K562 (cell line): ENCODE results near the gene LRP1-AS. TPM values are rescaled to one million over a fixed set of nuclear protein-coding genes. Genes with fewer than 3 reads are reported as not detected.

Experiments
- ATAC-seq: fragments of 200-7000 bp; cut with Tn5 transposase; 3 replicates; pipeline ENCODE4 v1.9.1; 2020; ENCODE audit warnings: moderate library complexity
- BruUV-seq: library from RNA; stranded (reverse); fragments of 400-500 nt; replicated peaks from 2 replicates; lab custom pipeline; 2021; lab: Mats Ljungman, UMichigan
- CTCF ChIA-PET: fragments of 300-600 bp; formaldehyde crosslinking; extraction: SDS; loops from one replicate; lab custom pipeline; 2021; ENCODE audit warnings: low intra/inter-chr PET ratio; lab: Yijun Ruan, JAX
- POLR2A ChIA-PET: fragments of 300-600, 350-650 bp; sonication (Branson Sonifier 250); formaldehyde crosslinking; extraction: SDS; loops from one replicate; lab custom pipeline; 2021; ENCODE audit warnings: antibody characterized with exemption, inconsistent platforms; lab: Yijun Ruan, JAX
- DNase-seq, 4 experiments: peaks; one replicate each; pipeline versions ENCODE4 v3.0.0 to v3.0.0-alpha.2; 2011 to 2018; ENCODE audit warnings: low spot score in 3 of 4, mixed read lengths in 3 of 4; ENCODE audit errors: extremely low read depth in 1 of 4
- FAIRE-seq: peaks from 2 replicates; lab custom pipeline; 2011; peaks lifted over from hg19 to GRCh38; lab: Jason Lieb, UNC
- H2AFZ ChIP-seq: 2 replicates; pipeline ENCODE4 v1.6.0; 2011; ENCODE audit warnings: low read depth, low read length, control low read depth, inconsistent platforms
- H3K27ac ChIP-seq: fragments of 200-600 bp; 3 replicates; pipeline ENCODE4 v1.8.0; 2011; ENCODE audit warnings: low read depth, mild to moderate bottlenecking, control low read depth, inconsistent platforms, low read length, moderate library complexity, mixed read lengths; ENCODE audit errors: extremely low read depth
- H3K27me3 ChIP-seq, 2 experiments: fragments of 300-600 bp in 1 of 2; 2 replicates in 1 of 2; 3 replicates in 1 of 2; pipeline versions ENCODE4 v1.6.0 to v1.8.0; 2011; ENCODE audit warnings: inconsistent platforms in 2 of 2, low read length in 2 of 2, mild to moderate bottlenecking in 1 of 2, mixed read lengths in 1 of 2, moderate library complexity in 1 of 2; ENCODE audit not compliant: control insufficient read depth in 2 of 2, insufficient read depth in 2 of 2
- H3K36me3 ChIP-seq: fragments of 300-600 bp; 3 replicates; pipeline ENCODE4 v1.8.0; 2011; ENCODE audit warnings: mild to moderate bottlenecking, low read length, inconsistent platforms; ENCODE audit not compliant: control insufficient read depth, insufficient read depth
- H3K4me1 ChIP-seq, 2 experiments: fragments of 200-600 bp in 1 of 2; replicated peaks in 1 of 2; 2 replicates in 1 of 2; 3 replicates in 1 of 2; pipeline versions ENCODE4 v1.5.1 to v1.8.0; 2011; ENCODE audit warnings: inconsistent platforms in 2 of 2, low read length in 2 of 2, mild to moderate bottlenecking in 1 of 2, mixed read lengths in 1 of 2, moderate library complexity in 1 of 2; ENCODE audit not compliant: control insufficient read depth in 2 of 2, insufficient read depth in 2 of 2
- H3K4me2 ChIP-seq: 2 replicates; pipeline ENCODE4 v1.6.1; 2011; ENCODE audit warnings: low read length, control low read depth, inconsistent platforms, mixed read lengths; ENCODE audit not compliant: insufficient read depth
- H3K4me3 ChIP-seq: fragments of 200-600 bp; sonication (generic), shearing (Covaris generic); 2 replicates; pipeline ENCODE4 v1.5.1; 2016; ENCODE audit warnings: control low read depth, inconsistent platforms
- H3K79me2 ChIP-seq: fragments of 200-600 bp; 3 replicates; pipeline ENCODE4 v1.8.0; 2011; ENCODE audit warnings: low read length, inconsistent platforms; ENCODE audit not compliant: control insufficient read depth, insufficient read depth
- H3K9ac ChIP-seq, 2 experiments: 2 replicates each; pipeline versions ENCODE4 v1.6.0 to v1.6.1; 2011; ENCODE audit warnings: low read depth in 2 of 2, low read length in 2 of 2, control low read depth in 1 of 2, inconsistent platforms in 1 of 2, mild to moderate bottlenecking in 1 of 2, mixed read lengths in 1 of 2; ENCODE audit not compliant: insufficient read depth in 1 of 2
- H3K9me1 ChIP-seq: one replicate; pipeline ENCODE4 v1.6.0; 2011; ENCODE audit warnings: inconsistent platforms, mild to moderate bottlenecking, low read length, moderate library complexity; ENCODE audit not compliant: control insufficient read depth, insufficient read depth
- H3K9me3 ChIP-seq: replicated peaks from 2 replicates; pipeline ENCODE4 v1.5.1; 2011; ENCODE audit warnings: low read depth, low read length, inconsistent platforms; ENCODE audit not compliant: control insufficient read depth, insufficient read depth
- H4K20me1 ChIP-seq: replicated peaks from 2 replicates; pipeline ENCODE4 v1.6.1; 2011; ENCODE audit warnings: low read length, inconsistent platforms, mixed read lengths; ENCODE audit not compliant: control insufficient read depth, insufficient read depth
- CHD1 ChIP-seq: fragments of 200-600 bp; sonication (generic); IDR thresholded peaks from one replicate; pipeline ENCODE4 v1.6.1; 2012; ENCODE audit warnings: mild to moderate bottlenecking, moderate library complexity, low read length, inconsistent platforms
- HDAC6 ChIP-seq: IDR thresholded peaks from 2 replicates; pipeline ENCODE4 v1.6.1; 2012; ENCODE audit warnings: low read depth, mild to moderate bottlenecking, control low read depth, inconsistent platforms, low read length, moderate library complexity
- HDGF ChIP-seq: fragments of 450-650 bp; IDR thresholded peaks from 2 replicates; pipeline ENCODE4 v1.6.1; 2016
- HOMEZ ChIP-seq: fragments of 250-450 bp; sonication (Bioruptor Pico); IDR thresholded peaks from 2 replicates; pipeline ENCODE4 v1.4.0; 2020; ENCODE audit warnings: mild to moderate bottlenecking, moderate library complexity
- LEF1 ChIP-seq: fragments of 450-650 bp; IDR thresholded peaks from 2 replicates; pipeline ENCODE4 v1.6.1; 2016; ENCODE audit warnings: mild to moderate bottlenecking
- SMAD1 ChIP-seq: fragments of 150-350 bp; IDR thresholded peaks from 2 replicates; pipeline ENCODE4 v1.6.1; 2014; ENCODE audit warnings: low read length, low read depth; ENCODE audit not compliant: partially characterized antibody
- TCF3 ChIP-seq: sonication (generic); formaldehyde crosslinking; IDR thresholded peaks from 2 replicates; pipeline ENCODE4 v1.4.0; 2020; ENCODE audit warnings: mild to moderate bottlenecking, missing genetic modification reagents
- TCFL5 ChIP-seq: fragments of 250-450 bp; sonication (Bioruptor Pico); conservative IDR thresholded peaks from 2 replicates; pipeline ENCODE4 v1.6.1; 2021; ENCODE audit warnings: mild to moderate bottlenecking, moderate library complexity, matching md5 sums
- ZNF766 ChIP-seq: fragments of 200-800 bp; sonication (Bioruptor generic); conservative IDR thresholded peaks from 2 replicates; pipeline ENCODE4 v1.6.1; 2016; ENCODE audit warnings: missing genetic modification characterization, missing compliant biosample characterization
- WGBS: fragments of 100-300 bp; shearing (Covaris generic); methylation state at CpG from one replicate; pipeline ENCODE4 v1.1.6; 2016; ENCODE audit warnings: low coverage, mixed read lengths; ENCODE audit not compliant: insufficient coverage; ENCODE audit errors: missing lambda C conversion rate; 5-methylcytosine and 5-hydroxymethylcytosine counted together
- in situ Hi-C: fragments of 300-500 bp; cut with MboI; formaldehyde crosslinking; loops from 4 replicates; pipeline ENCODE4 v1.15.0; 2018; ENCODE audit warnings: inconsistent platforms, mixed read lengths
- intact Hi-C: fragments of 100-400 bp; cut with micrococcal nuclease; formaldehyde crosslinking; loops from 2 replicates; pipeline ENCODE4 v1.14.2; 2022
- polyA plus RNA-seq, 8 experiments: library from polyadenylated mRNA; depleted of rRNA in 4 of 8; stranded (reverse) in 5 of 8; unstranded in 3 of 8; fragments of >200 nt; fragmentation: Nextera tagmentation in 2 of 8; fragmentation: Illumina TruSeq in 1 of 8; extraction: Ambion mirVana in 2 of 8; extraction: Trizol in 1 of 8; gene quantifications; 2 replicates each; pipeline versions ENCODE4 v1.2.1 to v1.2.3, GENCODE V29; 2011 to 2014; ENCODE audit warnings: inconsistent platforms in 1 of 8, missing spikeins in 1 of 8
- total RNA-seq, 7 experiments: library from RNA; depleted of rRNA in 6 of 7; stranded (reverse); fragments of >200 nt in 6 of 7; fragmentation: Illumina TruSeq in 2 of 7; extraction: Trizol in 2 of 7; gene quantifications; 2 replicates each; pipeline versions ENCODE4 v1.2.1 to v1.2.3, GENCODE V29; 2011 to 2021; ENCODE audit warnings: low replicate concordance in 1 of 7

LRP1-AS gene
- total and polyA plus RNA-seq, 9 of the 15 experiments (the other 6 are each of a cell fraction or from before 2014, with no cell fraction given) = not detected

- TF ChIP-seq ZNF766 (CRISPR knock-in tag) = no peak
- TF ChIP-seq TCFL5 (CRISPR knock-in tag) = no peak
- no peak for TF ChIP-seq SMAD1
- no peak for TF ChIP-seq CHD1
- no peak for TF ChIP-seq LEF1
- no peak for TF ChIP-seq HOMEZ
- TF ChIP-seq TCF3 (CRISPR knock-in tag) = peak; percentile 34; the same call in 1 of the 2 replicates
Measured at GRCh38 chr12:57154804-57155434, 7.5 kb upstream of the LRP1-AS start (continued).

- CTCF ChIA-PET = no interaction called here
- 33% methylated on average over 6 of the region's 6 CpGs for WGBS
Measured at GRCh38 chr12:57154076-57154475, 6.7 kb upstream of the LRP1-AS start.

More at GRCh38 chr12:57154076-57154475, 6.7 kb upstream of the LRP1-AS start:
- Histone ChIP-seq H3K36me3 (no peaks in the 10 kb centered on the region), H4K20me1 (no peaks in the 10 kb centered on the region), H3K27ac (no peak overlapping the region), H3K9ac (no peak overlapping the region; a peak in 1 of 4 replicates), H3K9me3 (no peaks in the 10 kb centered on the region), H3K4me1 (peaks cover 8 to 11% of the 10 kb centered on the region in 2 experiments), H3K4me2 (no peak overlapping the region), H3K79me2 (no peaks in the 10 kb centered on the region)
- intact Hi-C loops = no loop called here
- POLR2A ChIA-PET = interaction anchor here (0.7 kb wide), 1 partner anchor 466 kb away, joined by 3 read pairs; the partner anchor contains the start of gene PTGES3
- in situ Hi-C loops = no loop called here
- ATAC-seq (no peak), FAIRE-seq (no peak)
- BruUV-seq = no TSS peak
- no peak for TF ChIP-seq HDAC6
- TF ChIP-seq HDGF = no peak
- TF ChIP-seq, all 486 proteins: peak for 0
- Histone ChIP-seq H3K4me3 (no peak overlapping the region), H3K27me3 (peaks cover 13 to 24% of the 10 kb centered on the region in 2 experiments; a peak in 4 of 5 replicates), H2AFZ (no peak overlapping the region), H3K9me1 (no peaks in the 10 kb centered on the region)
- DNase-seq = no peak
